Karpas-422 (cell line): Measurements from ENCODE around the gene FCMR. TPM values are rescaled to one million over a fixed set of nuclear protein-coding genes. Genes with fewer than 3 reads are reported as not detected.
A peak's percentile ranks its signal among the peaks of the same experiment; 100 is the strongest.

ENCODE experiments used
- DNase-seq: peaks from one replicate; pipeline ENCODE4 v3.0.0-alpha.2; 2015
- H2AFZ ChIP-seq: fragments of 200-600 bp; sonication (generic); 2 replicates; pipeline ENCODE4 v1.6.1; 2014; ENCODE audit warnings: antibody characterized with exemption, low read length, mixed read lengths
- H3K27ac ChIP-seq: fragments of 200-600 bp; sonication (generic); 2 replicates; pipeline ENCODE4 v1.5.1; 2014; ENCODE audit warnings: mild to moderate bottlenecking, low read length, moderate library complexity
- H3K27me3 ChIP-seq: fragments of 200-600 bp; sonication (generic); 2 replicates; pipeline ENCODE4 v1.6.1; 2014; ENCODE audit warnings: low read length, mixed read lengths
- H3K36me3 ChIP-seq: fragments of 200-600 bp; sonication (generic); 2 replicates; pipeline ENCODE4 v1.6.1; 2014; ENCODE audit warnings: low read length, mixed read lengths; ENCODE audit not compliant: insufficient read depth
- H3K4me1 ChIP-seq: fragments of 200-600 bp; sonication (generic); 2 replicates; pipeline ENCODE4 v1.6.1; 2014; ENCODE audit warnings: mild to moderate bottlenecking, low read length, mixed read lengths
- H3K4me2 ChIP-seq: fragments of 200-600 bp; sonication (generic); 2 replicates; pipeline ENCODE4 v1.6.1; 2014; ENCODE audit warnings: low read length, low read depth, mild to moderate bottlenecking; ENCODE audit not compliant: poor library complexity, severe bottlenecking
- H3K4me3 ChIP-seq: fragments of 200-600 bp; sonication (generic); 2 replicates; pipeline ENCODE4 v1.5.1; 2014; ENCODE audit warnings: mild to moderate bottlenecking, antibody characterized with exemption, low read length, mixed read lengths
- H3K79me2 ChIP-seq: fragments of 200-600 bp; sonication (generic); 2 replicates; pipeline ENCODE4 v1.6.1; 2014; ENCODE audit warnings: mild to moderate bottlenecking, low read length, mixed read lengths
- H3K9ac ChIP-seq: fragments of 200-600 bp; sonication (generic); 2 replicates; pipeline ENCODE4 v1.6.0; 2014; ENCODE audit warnings: low read length
- H3K9me2 ChIP-seq: fragments of 200-600 bp; sonication (generic), shearing (Covaris generic); replicated peaks from 2 replicates; pipeline ENCODE4 v1.6.0; 2014; ENCODE audit warnings: mild to moderate bottlenecking, low read length, moderate library complexity; ENCODE audit not compliant: insufficient read depth
- H3K9me3 ChIP-seq: fragments of 300-700, 200-600 bp; sonication (generic); 2 replicates; pipeline ENCODE4 v1.6.1; 2014; ENCODE audit warnings: low read length, mixed read lengths
- H4K20me1 ChIP-seq: fragments of 200-600 bp; sonication (generic); 2 replicates; pipeline ENCODE4 v1.6.1; 2014; ENCODE audit warnings: mild to moderate bottlenecking, antibody characterized with exemption, low read length, low read depth; ENCODE audit not compliant: insufficient read depth
- total RNA-seq: library from RNA; depleted of rRNA; stranded (reverse); fragments of >200 nt; shearing (Covaris generic); gene quantifications from 2 replicates; pipeline ENCODE4 v1.2.3, GENCODE V29; 2014; ENCODE audit warnings: low replicate concordance

FCMR gene
- total RNA-seq, 1 experiment from 2014 or later, result not detected

DNA sequence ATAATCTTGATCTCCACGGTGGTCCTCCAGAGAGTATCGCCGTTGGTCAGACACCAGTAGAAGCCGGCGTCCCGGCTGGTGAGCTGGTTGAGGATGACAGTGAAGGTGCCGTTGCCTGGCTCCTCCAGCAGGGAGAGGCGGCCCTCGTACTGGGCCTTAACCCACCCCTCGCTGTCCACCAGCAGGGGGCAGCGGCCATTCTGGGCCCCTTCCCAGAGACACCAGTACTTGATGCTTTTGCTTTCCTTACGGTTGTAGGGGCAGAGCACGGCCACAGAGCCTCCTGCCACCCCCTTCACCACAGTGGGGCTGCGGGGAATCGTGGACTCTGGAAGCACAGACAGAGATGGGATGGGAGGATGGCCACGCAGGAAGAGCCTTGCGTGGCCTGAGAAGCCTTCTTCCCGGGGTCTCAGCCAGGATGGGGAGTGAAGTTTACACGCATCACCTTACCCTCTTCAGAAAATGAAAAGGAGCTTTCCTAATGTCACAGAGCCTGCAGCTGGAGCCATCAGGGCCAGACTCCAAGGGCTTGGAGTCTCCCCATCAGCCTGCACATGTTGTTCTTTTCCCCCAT lies 13.8 kb upstream of the FCMR start:
- no peaks in the 10 kb centered on the region for H4K20me1 ChIP-seq
- H3K9me3 ChIP-seq, result no peaks in the 10 kb centered on the region
- no peak overlapping the region for H3K9ac ChIP-seq
- no peaks in the 10 kb centered on the region for H3K27me3 ChIP-seq
- H3K4me3 ChIP-seq, result no peak overlapping the region
- no peaks in the 10 kb centered on the region for H3K4me1 ChIP-seq
- H3K36me3 ChIP-seq, result no peaks in the 10 kb centered on the region
- H3K4me2 ChIP-seq, result no peak overlapping the region
- peak; percentile 53 for DNase-seq
- H3K79me2 ChIP-seq, result no peaks in the 10 kb centered on the region
- no peak overlapping the region for H3K27ac ChIP-seq
- H3K9me2 ChIP-seq, result no peaks in the 10 kb centered on the region
- H2AFZ ChIP-seq, result no peak overlapping the region

DNA sequence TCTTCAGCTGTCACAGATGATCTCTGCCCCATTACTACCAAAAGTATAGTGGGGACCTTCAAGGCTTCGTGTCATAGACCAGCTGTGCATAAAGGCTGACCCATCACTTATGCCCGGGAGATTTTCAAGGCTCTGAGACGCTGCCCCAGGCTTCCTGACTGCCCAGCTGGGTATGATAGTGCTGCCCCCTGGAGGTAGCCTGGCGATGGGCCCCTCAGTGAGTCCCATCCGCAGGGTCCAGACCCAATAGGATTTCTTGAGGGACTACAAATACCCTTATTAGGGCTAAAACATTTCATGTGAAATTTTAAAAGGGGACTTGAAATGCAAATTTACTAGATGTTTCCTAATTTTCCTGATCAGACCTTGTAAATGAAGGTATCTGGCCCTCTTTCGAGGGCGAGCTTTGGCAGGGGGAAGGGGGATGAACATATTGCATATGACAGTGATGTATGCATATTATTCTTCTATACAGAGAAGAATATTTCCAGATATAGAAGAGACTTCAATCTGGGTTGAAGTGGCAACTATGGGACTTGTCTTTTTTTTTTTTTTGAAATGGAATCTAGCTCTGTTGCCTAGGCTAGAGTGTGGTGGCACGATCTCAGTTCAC lies 11.7 kb upstream of the FCMR start:
- no peaks in the 10 kb centered on the region for H3K9me2 ChIP-seq
- DNase-seq, result peak; percentile 67
- H3K79me2 ChIP-seq, result no peaks in the 10 kb centered on the region
- H3K4me3 ChIP-seq, result no peak overlapping the region
- H2AFZ ChIP-seq, result no peak overlapping the region
- H3K4me1 ChIP-seq, result no peaks in the 10 kb centered on the region
- H3K9me3 ChIP-seq, result no peaks in the 10 kb centered on the region
- no peak overlapping the region for H3K27ac ChIP-seq
- H3K36me3 ChIP-seq, result no peaks in the 10 kb centered on the region
- no peak overlapping the region for H3K9ac ChIP-seq
- no peaks in the 10 kb centered on the region for H3K27me3 ChIP-seq
- no peak overlapping the region for H3K4me2 ChIP-seq
- no peaks in the 10 kb centered on the region for H4K20me1 ChIP-seq

DNA sequence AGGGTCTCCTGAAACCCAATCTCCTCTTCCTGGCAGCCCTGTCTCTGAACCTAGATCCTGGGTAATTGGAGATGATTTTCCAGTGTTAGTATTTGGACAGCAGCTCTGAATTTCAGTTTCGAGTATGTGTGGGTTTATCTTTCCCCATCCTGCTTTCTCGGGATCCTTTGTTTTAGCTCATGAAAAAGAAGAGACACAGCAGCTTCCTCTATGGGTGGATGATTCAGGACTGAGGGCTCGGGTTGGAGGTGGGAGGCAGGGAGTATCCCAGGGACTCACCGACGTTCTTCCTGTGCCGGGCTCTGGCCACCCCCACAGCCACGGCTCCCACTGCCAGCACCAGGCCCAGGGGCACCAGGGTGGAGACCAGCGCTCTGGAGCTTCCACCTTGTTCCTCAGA lies 10.4 kb upstream of the FCMR start:
- DNase-seq, result no peak
- H3K9me3 ChIP-seq, result no peaks in the 10 kb centered on the region
- no peak overlapping the region for H2AFZ ChIP-seq
- no peaks in the 10 kb centered on the region for H3K36me3 ChIP-seq
- H3K27ac ChIP-seq, result no peak overlapping the region
- no peak overlapping the region for H3K4me2 ChIP-seq
- no peaks in the 10 kb centered on the region for H3K27me3 ChIP-seq
- no peak overlapping the region for H3K4me3 ChIP-seq
- no peaks in the 10 kb centered on the region for H3K9me2 ChIP-seq
- no peaks in the 10 kb centered on the region for H3K79me2 ChIP-seq
- H4K20me1 ChIP-seq, result no peaks in the 10 kb centered on the region
- H3K9ac ChIP-seq, result no peak overlapping the region
- no peaks in the 10 kb centered on the region for H3K4me1 ChIP-seq

GRCh38 chr1:206931709-206932108 lies 10.0 kb upstream of the FCMR start:
- DNase-seq, result no peak
- no peaks in the 10 kb centered on the region for H3K79me2 ChIP-seq
- no peaks in the 10 kb centered on the region for H4K20me1 ChIP-seq
- H3K27me3 ChIP-seq, result no peaks in the 10 kb centered on the region
- no peak overlapping the region for H3K4me3 ChIP-seq
- H3K9ac ChIP-seq, result no peak overlapping the region
- H3K9me2 ChIP-seq, result no peaks in the 10 kb centered on the region
- no peak overlapping the region for H3K4me2 ChIP-seq
- no peak overlapping the region for H3K27ac ChIP-seq
- H3K4me1 ChIP-seq, result no peaks in the 10 kb centered on the region
- no peaks in the 10 kb centered on the region for H3K36me3 ChIP-seq
- H3K9me3 ChIP-seq, result no peaks in the 10 kb centered on the region
- no peak overlapping the region for H2AFZ ChIP-seq

DNA sequence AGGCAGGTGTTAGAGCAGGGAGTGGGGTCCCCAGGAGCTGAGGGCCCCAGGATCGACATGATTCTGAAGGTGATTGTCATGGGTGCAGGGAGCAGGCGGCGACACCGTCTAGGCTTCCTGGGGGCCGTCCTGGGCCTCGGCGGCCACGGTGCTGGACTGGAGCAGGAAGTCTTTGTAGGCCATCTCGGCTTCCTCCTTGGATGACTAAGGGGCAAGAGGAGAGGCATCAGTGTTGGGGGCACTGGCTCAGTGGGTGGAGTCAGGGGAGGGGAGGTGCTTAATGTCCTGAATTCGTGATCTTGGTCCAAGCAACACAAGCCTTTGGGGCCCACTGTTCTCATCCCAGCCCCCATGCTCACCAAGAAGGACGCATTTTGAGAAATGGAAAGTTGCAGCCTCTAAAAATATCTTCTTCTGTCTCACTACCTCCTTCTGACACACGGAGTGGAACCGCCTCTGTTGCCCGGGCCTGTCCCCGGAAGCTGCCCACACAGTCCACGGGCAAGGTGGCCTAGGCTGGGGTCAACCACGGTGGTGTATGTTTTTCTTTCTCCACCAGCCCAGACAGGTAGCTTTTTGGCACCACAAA lies 8.6 kb upstream of the FCMR start:
- Histone ChIP-seq H3K27me3 (no peaks in the 10 kb centered on the region), H3K4me2 (no peak overlapping the region), H3K9me3 (no peaks in the 10 kb centered on the region), H3K4me3 (no peak overlapping the region), H3K9me2 (no peaks in the 10 kb centered on the region), H3K36me3 (no peaks in the 10 kb centered on the region), H2AFZ (no peak overlapping the region), H3K9ac (no peak overlapping the region), H4K20me1 (no peaks in the 10 kb centered on the region), H3K4me1 (no peaks in the 10 kb centered on the region), H3K79me2 (no peaks in the 10 kb centered on the region), H3K27ac (no peak overlapping the region)
- DNase-seq, result no peak

- no peaks in the 10 kb centered on the region for H3K27me3 ChIP-seq
- no peak overlapping the region for H3K27ac ChIP-seq
- no peak overlapping the region for H3K4me2 ChIP-seq
- no peaks in the 10 kb centered on the region for H3K9me2 ChIP-seq
- H3K4me3 ChIP-seq, result no peak overlapping the region
- H3K4me1 ChIP-seq, result no peaks in the 10 kb centered on the region
- H3K36me3 ChIP-seq, result no peaks in the 10 kb centered on the region
- no peak overlapping the region for H3K9ac ChIP-seq
- H4K20me1 ChIP-seq, result no peaks in the 10 kb centered on the region
- H3K9me3 ChIP-seq, result no peaks in the 10 kb centered on the region
- H2AFZ ChIP-seq, result no peak overlapping the region
- DNase-seq, result no peak
- no peaks in the 10 kb centered on the region for H3K79me2 ChIP-seq
Measured at GRCh38 chr1:206929524-206929923, 7.8 kb upstream of the FCMR start.

DNA sequence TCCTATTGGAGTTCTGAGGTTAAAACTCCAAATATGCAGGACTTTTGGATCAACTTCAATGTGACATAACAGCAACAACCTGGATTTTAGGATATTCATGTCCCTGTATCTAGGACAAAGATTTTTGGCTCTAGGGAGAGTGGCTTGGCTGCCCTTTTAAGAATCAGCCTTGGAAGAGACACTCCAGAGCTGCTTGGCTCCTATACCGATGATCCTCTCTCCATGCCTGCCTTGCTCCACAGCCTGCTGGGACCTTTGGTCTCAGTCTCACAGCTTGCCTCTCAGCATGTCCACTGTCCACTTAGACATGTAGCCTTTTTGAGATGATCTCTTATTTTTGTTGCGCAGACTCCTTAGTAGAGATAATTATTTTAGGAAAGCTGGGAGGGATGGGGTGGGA lies 4.5 kb upstream of the FCMR start:
- no peak for DNase-seq
- no peaks in the 10 kb centered on the region for H3K4me1 ChIP-seq
- no peaks in the 10 kb centered on the region for H3K9me3 ChIP-seq
- no peak overlapping the region for H3K4me2 ChIP-seq
- no peaks in the 10 kb centered on the region for H3K79me2 ChIP-seq
- H2AFZ ChIP-seq, result no peak overlapping the region
- H3K9me2 ChIP-seq, result no peaks in the 10 kb centered on the region
- no peak overlapping the region for H3K27ac ChIP-seq
- H3K4me3 ChIP-seq, result no peak overlapping the region
- H3K36me3 ChIP-seq, result no peaks in the 10 kb centered on the region
- H4K20me1 ChIP-seq, result no peaks in the 10 kb centered on the region
- H3K27me3 ChIP-seq, result no peaks in the 10 kb centered on the region
- H3K9ac ChIP-seq, result no peak overlapping the region

DNA sequence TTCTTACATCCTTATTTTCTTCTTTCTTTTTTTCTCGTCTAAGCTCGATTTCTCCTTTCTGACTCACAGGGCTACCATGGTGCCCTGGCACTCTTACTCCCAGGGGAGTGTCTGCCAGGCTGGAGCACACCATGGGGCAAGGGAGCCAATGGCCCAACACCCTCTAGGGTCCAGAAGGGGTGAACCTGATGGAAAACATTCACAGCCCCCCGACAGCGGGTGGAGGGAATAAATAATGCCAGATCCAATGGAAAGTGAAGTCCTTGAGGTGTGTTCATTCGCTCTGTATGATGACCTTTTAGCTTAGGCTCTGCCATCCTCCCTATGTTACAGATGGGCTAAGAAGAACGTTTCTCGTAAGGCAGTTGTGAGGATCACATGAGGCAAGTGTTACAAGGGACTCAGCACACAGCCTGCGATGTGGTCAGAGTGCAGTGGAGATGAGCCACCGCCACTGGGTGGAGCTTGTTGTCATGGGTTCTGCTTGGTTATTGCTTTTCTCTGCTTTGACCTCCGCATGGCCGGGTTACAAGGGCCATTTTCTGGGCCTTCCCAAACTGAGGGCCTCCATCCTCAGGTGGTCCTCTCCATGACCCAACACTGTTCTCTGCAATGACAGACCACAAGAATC lies 3.5 kb upstream of the FCMR start:
- Histone ChIP-seq H3K27me3 (no peaks in the 10 kb centered on the region), H3K4me1 (no peaks in the 10 kb centered on the region)

More for the DNA sequence above, 3.5 kb upstream of the FCMR start:
- Histone ChIP-seq H3K4me2 (no peak overlapping the region), H3K9me2 (no peaks in the 10 kb centered on the region), H3K9me3 (no peaks in the 10 kb centered on the region), H3K79me2 (no peaks in the 10 kb centered on the region), H3K4me3 (no peak overlapping the region), H3K27ac (no peak overlapping the region), H3K36me3 (no peaks in the 10 kb centered on the region), H2AFZ (no peak overlapping the region), H3K9ac (no peak overlapping the region), H4K20me1 (no peaks in the 10 kb centered on the region)
- peak; percentile 59 for DNase-seq
